ENCODE measurements around the gene PPP2R5C.
A peak's percentile ranks its signal among the peaks of the same experiment; 100 is the strongest.

Gene PPP2R5C

GRCh38 chr14:101891471-101891870 lies 130.0 kb downstream of the PPP2R5C start:
- DNase-seq: no peak

DNA sequence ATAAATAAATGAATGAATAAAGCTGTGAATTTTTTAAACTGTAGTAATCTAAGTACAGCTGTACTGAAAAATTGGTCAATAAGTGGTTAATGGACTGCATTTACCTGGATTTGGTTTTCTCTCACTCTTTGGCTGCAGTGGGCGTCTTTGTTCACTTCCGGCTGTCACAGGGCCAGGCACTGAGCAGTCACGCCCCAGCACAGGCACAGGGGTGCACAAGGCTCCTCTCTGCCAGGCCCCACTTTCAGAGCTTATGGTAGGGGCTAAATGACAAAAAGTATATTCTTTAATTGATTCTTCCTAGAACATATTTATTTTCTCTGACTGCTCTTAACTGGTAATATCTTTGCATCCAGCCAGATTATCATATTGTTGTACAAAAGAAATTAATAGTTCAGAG lies 132.2 kb downstream of the PPP2R5C start:
- no peak for DNase-seq

DNA sequence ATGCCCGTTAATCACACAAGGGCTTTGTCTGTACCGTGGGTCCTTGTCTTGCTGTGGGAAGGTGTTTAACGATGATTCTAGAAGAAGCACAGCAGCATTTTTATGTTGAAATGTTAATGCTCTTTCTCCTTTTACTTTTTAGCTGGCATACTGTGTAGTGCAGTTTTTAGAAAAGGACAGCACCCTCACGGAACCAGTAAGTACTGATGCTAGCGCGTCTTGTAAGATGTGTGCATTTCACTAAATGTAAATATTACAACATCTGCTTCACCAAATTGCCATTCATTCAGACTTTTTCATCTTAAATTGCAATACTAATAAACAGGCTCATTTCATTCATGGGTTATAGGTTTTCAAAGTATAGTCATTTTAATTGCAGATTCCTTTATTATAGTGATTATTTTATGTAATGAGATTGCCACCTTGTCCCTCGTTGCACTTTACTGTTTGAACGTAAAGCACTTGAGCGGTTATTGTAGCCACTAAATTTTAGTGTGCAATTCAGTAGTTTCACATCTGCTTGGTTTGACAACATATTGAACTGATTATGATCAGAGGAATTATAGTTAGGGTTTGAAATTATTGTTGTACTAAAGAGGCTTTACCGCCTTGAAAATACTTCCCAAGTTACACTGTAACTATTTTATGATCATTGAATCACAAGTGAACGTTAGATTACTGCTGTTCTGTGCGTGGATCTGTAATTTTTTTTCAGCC lies 133.0 kb downstream of the PPP2R5C start:
- DNase-seq: no peak

- peak in 1 of 3 donors; percentile 18 for DNase-seq
These were observed 133.7 kb downstream of the PPP2R5C start for GRCh38 chr14:101895256-101895655.

DNA sequence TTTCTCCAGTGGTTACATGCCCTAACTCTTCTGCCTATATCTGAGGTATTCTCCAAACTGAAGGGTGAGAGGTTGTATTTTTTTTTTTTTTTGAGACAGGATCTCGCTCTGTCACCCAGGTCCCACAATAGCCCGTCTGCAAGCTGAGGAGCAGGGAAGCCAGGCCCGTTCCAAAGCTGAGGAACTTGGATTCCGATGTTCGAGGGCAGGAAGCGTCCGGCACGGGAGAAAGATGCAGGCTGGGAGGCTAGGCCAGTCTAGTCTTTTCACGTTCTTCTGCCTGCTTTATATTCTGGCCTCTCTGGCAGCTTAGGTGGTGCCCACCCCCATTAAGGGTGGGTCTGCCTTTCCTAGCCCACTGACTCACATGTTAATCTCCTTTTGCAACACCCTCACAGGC lies 135.8 kb downstream of the PPP2R5C start:
- DNase-seq: no peak

DNA sequence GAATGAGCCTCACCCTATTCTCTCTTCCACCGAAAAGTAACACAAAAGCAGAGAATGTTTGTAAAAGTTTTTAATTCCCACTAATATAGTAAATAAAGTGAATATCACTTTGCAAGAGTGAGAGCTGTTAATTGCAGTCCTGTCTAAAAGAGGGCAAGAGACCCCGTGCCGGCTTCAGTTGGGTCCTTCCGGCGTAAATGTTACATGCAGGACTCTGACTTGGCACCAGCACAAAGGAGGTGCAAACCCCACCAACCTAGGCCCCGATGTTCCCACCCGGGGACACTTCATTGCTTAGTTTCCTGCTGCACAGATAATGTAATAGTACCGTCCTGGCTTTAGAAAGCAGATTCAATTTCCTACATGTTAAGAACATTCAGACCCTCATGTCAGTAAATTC lies 136.9 kb downstream of the PPP2R5C start:
- DNase-seq: no peak

- DNase-seq: no peak
These were observed 137.8 kb downstream of the PPP2R5C start for GRCh38 chr14:101899263-101899662.

- DNase-seq: no peak
These were observed 138.7 kb downstream of the PPP2R5C start for GRCh38 chr14:101900253-101900652.

DNA sequence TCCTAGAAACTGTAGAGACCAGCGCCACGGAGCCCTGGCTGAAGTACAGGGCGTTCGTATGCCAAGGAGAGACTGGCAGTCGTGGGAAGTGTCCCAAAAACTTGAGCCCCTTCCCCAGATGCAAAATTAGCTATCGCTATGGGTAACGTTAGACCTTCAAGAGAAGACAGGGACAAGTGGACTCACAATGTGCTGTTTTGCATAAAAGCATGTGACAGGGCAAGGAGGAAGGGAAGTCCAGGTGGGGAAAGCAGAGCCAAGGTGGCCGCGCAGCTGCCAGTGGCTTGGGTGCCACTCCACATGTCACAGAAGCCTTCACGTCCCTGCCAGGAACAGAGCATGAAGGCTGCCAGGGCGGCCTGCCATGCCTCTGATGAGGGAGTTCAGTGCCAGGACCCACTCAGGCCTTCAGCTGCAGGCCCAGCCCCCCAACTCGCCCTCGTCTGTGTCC lies 141.6 kb downstream of the PPP2R5C start:
- no peak for DNase-seq

- DNase-seq: no peak
These were observed 144.1 kb downstream of the PPP2R5C start for GRCh38 chr14:101905614-101906013.

- DNase-seq: no peak
These were observed 145.1 kb downstream of the PPP2R5C start for GRCh38 chr14:101906645-101907044.

- DNase-seq: no peak
These were observed 146.1 kb downstream of the PPP2R5C start for GRCh38 chr14:101907619-101908018.

DNA sequence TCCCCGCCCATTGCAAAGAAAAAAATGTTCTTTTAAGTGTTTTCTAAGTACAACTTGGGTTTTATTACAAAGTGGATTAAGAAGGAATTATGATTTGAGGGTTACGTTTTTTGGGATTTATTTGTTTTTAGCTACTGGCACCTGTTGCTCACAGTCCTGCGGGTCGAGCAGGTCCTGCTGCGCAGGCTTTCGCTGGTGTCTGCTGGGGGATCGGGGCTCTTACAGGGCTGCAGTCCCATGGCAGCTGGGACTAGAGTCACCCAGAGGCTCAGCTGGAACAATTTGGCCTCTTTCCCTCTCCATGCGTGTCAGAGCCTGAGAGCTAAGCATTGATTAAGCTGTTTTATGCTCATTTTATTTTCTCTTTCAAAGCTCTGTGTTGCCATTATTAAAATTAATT lies 147.3 kb downstream of the PPP2R5C start:
- no peak for DNase-seq

- DNase-seq: no peak
These were observed 148.0 kb downstream of the PPP2R5C start for GRCh38 chr14:101909371-101910096.

GRCh38 chr14:101912841-101913240 lies 151.3 kb downstream of the PPP2R5C start:
- no peak for DNase-seq

DNA sequence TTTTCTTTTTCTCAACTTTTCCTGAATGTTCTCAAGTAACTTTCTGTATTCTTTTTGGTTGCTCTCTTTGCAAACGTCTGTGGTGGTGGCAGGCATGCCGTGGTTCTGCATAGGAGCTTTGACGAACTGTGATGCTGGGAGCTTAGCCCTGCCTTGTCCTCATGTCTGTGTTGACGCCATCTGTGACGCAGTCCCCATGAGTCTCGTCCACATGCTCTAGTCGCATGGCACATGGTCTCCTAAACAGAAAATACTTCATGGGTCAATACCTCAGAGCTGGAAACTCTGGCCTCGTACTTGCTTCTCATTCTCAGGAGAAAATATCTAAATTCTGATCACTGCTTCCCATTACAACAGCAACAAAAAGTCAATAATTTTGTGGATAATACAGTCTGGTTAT lies 152.6 kb downstream of the PPP2R5C start:
- no peak for DNase-seq

DNA sequence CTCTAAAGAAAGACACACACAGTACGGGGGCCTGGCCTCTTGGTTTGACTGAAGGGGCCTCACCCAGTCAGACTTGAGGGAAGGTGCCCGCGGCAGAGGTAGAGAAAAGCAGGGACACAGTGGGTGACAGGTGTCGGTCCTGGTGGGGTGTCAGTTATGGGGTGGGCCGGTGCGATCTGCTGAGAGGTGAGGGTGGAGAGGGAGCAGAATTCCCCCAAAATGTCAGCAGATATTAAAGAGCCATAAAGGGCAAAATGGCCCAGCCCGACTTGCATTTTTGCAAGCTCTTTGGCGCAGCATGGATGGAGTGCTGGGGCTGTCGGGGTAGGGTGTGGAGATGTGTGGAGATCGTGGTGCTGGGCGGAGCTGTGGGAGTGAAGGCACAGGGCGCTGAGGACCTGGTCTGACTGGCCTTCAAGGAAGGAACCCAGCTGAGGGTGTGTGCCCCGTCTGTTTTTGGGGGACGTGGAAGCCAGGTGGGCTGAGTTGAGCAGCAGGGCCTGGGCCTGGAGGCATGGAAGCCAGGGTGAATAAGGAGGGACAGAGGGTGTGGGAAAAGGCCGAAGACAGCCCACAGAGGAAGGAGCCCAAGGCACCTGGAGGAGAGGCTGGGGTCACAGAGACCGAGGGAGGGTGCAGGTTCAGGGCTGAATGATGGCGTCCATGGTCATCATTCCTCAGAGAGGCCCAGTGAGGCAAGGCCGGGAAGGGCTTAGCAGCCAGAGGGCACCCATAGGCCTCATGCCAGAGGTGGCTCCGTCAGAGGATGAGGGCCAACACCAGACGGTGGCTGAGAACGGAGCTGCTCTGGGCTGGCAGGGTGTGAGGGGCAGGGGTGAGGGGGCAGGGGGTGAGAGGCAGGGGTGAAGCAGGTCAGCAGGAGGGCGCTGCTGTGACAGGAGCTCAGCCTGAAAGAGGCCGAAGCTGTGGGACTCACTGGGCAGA lies 154.6 kb downstream of the PPP2R5C start:
- no peak for DNase-seq

GRCh38 chr14:101916816-101917412 lies 155.4 kb downstream of the PPP2R5C start:
- DNase-seq: no peak

GRCh38 chr14:101917413-101918017 lies 156.0 kb downstream of the PPP2R5C start:
- DNase-seq: no peak

DNA sequence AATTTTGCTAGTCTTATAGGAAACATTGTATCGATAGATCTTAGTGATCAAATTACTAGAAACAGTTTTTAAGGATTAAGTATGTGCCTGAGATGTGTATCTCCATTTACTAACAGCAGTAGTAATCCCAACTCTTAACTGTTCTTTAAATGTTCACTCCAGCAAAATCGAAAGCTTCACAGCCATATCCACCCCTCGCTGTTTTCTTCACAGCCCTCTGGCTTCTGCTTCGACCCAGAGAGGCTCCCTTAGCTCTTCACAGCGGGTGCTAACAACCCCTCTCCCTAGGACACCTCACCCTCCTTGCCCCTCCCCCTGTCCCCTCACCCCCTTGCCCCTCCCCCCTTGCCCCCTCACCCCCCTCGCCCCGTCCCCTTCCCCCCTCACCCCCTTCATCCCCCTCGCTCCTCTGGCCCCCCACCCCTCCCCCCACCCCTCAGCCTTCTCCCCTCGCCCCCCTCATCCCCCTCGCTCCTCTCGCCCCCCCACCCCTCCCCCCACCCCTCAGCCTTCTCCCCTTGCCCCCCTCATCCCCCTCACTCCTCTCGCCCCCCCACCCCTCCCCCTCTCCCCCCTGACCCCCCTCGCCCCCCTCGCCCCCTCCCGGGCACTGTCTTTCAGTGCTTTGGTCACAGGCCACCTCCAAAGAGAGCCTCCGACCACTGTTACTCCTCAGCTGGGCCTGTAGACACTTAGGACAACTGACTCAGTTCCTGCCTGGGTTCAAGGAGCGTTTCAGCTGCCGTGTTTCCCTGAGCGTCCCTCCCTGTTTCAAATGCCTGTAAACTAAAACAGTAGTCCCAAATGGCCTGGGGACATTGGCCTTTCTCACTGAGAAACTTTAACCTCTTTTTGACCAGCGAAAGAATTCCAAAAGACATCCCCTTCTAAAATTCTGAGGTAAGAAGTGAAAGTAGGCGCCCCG lies 156.8 kb downstream of the PPP2R5C start:
- no peak for DNase-seq

DNA sequence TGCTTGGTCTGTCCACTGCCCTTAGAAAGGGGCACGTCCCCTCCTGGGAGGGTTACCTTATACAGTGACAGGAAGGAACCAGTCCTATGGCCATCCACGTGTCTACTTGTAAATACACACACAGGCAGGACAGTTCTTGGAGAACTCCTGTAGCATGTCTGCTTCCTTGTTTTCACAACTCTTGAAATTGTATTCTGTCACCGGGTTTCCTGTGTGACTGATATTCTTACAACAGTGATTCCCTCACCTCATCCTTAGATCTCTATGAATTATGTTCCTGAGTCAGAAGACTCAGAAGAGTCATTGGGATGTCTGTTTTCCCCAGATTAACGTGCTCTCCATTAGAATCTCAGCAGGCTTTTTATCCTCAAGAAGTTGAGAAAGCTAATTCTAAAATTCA lies 158.8 kb downstream of the PPP2R5C start:
- peak; percentile 25 to 49 (median 36) for DNase-seq
